Measurements from ENCODE around the gene SLC12A8.

GRCh38 chr3:125132815-125133214 is 79.7 kb downstream of the SLC12A8 start:
- TF ChIP-seq, protein P1, sequence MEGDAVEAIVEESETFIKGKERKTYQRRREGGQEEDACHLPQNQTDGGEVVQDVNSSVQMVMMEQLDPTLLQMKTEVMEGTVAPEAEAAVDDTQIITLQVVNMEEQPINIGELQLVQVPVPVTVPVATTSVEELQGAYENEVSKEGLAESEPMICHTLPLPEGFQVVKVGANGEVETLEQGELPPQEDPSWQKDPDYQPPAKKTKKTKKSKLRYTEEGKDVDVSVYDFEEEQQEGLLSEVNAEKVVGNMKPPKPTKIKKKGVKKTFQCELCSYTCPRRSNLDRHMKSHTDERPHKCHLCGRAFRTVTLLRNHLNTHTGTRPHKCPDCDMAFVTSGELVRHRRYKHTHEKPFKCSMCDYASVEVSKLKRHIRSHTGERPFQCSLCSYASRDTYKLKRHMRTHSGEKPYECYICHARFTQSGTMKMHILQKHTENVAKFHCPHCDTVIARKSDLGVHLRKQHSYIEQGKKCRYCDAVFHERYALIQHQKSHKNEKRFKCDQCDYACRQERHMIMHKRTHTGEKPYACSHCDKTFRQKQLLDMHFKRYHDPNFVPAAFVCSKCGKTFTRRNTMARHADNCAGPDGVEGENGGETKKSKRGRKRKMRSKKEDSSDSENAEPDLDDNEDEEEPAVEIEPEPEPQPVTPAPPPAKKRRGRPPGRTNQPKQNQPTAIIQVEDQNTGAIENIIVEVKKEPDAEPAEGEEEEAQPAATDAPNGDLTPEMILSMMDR (conservative IDR thresholded peaks at IDR 0.05), result no peak
- TF ChIP-seq ZFX (IDR thresholded peaks at IDR 0.05), result no peak

All from C4-2B (cell line).